BJ (cell line): ENCODE measurements around the gene LDLRAD2. TPM values are rescaled to one million over a fixed set of nuclear protein-coding genes. Genes with fewer than 3 reads are reported as not detected.

Source experiments
- CTCF ChIA-PET: fragments of 350-600 bp; formaldehyde crosslinking; extraction: SDS; loops from one replicate; lab custom pipeline; 2021; ENCODE audit warnings: antibody characterized with exemption, inconsistent platforms; lab: Yijun Ruan, JAX
- POLR2A ChIA-PET: fragments of 300-600 bp; sonication (Branson Sonifier 250); formaldehyde crosslinking; extraction: SDS; loops from one replicate; lab custom pipeline; 2021; ENCODE audit warnings: antibody characterized with exemption; lab: Charles Lee
- DNase-seq: peaks from one replicate; pipeline ENCODE4 v3.0.0-alpha.2; 2011; ENCODE audit warnings: low read depth
- H3K27me3 ChIP-seq: 2 replicates; pipeline ENCODE4 v1.6.0; 2011; ENCODE audit warnings: low read length; ENCODE audit not compliant: control insufficient read depth, insufficient read depth
- H3K36me3 ChIP-seq: 2 replicates; pipeline ENCODE4 v1.5.1; 2011; ENCODE audit warnings: low read length; ENCODE audit not compliant: control insufficient read depth, insufficient read depth
- H3K4me3 ChIP-seq: 2 replicates; pipeline ENCODE4 v1.5.1; 2011; ENCODE audit warnings: low read depth, mild to moderate bottlenecking, control low read depth, low read length
- CTCF ChIP-seq: IDR thresholded peaks from 2 replicates; pipeline ENCODE4 v1.5.1; 2011; ENCODE audit warnings: low read depth, mild to moderate bottlenecking, control low read depth, inconsistent platforms, low read length, moderate library complexity; ENCODE audit not compliant: insufficient read depth
- polyA plus RNA-seq: library from polyadenylated mRNA; depleted of rRNA; stranded (reverse); fragments of >200 nt; gene quantifications from 2 replicates; pipeline ENCODE4 v1.2.3, GENCODE V29; 2011

The LDLRAD2 gene
- polyA plus RNA-seq, 1 experiment = not detected

DNA sequence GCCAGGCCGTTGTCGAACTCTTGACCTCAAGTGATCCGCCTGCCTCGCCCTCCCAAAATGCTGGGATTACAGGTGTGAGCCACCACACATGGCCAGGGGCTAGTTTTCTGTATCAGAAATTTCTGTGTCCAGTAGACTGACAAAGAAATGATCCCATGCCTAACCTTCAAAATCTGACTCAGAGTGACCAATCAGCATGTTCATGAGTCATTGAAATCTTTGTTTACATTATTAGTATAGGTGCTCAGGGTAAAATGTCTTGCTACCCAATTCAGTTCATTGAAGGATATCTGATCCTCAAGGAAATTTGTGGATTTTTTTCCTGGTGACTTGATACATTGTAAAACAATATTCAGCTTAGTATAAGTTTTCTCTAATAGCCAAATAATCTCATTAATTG is 11.0 kb upstream of the LDLRAD2 start:
- DNase-seq = no peak
- Histone ChIP-seq H3K4me3 (no peak overlapping the region), H3K27me3 (no peaks in the 10 kb centered on the region; the same call in 1 of the 2 replicates), H3K36me3 (no peaks in the 10 kb centered on the region)
- TF ChIP-seq CTCF = no peak
- ChIA-PET CTCF (interaction anchor here (0.6 kb wide), 1 partner anchor 21 kb away, joined by 3 read pairs; no protein-coding TSS in a partner anchor), POLR2A (no interaction called here)

DNA sequence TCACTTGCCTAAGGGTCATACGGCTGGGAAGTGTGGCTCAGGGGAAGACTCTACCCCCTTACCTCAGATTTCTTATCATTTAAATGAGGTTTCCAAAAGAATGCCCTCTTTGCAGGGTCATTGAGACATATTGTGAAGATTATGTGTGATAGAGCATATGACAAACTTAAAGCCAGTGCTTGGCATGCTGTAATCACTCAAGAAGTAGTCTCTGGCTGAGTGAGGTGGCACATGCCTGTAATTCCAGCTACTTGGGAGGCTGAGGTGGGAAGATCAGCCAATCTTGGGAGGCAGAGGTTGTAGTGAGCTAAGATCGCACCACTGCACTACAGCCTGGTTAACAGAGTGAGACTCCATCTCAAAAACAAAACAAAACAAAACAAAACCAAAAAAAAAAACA is 7.5 kb upstream of the LDLRAD2 start:
- ChIA-PET CTCF (interaction anchor here (1.0 kb wide), 1 partner anchor 59 kb away, joined by 3 read pairs; no protein-coding TSS in a partner anchor), POLR2A (no interaction called here)
- no peak for DNase-seq
- Histone ChIP-seq H3K36me3 (no peaks in the 10 kb centered on the region), H3K4me3 (no peak overlapping the region), H3K27me3 (no peaks in the 10 kb centered on the region; the same call in 1 of the 2 replicates)
- TF ChIP-seq CTCF = no peak

DNA sequence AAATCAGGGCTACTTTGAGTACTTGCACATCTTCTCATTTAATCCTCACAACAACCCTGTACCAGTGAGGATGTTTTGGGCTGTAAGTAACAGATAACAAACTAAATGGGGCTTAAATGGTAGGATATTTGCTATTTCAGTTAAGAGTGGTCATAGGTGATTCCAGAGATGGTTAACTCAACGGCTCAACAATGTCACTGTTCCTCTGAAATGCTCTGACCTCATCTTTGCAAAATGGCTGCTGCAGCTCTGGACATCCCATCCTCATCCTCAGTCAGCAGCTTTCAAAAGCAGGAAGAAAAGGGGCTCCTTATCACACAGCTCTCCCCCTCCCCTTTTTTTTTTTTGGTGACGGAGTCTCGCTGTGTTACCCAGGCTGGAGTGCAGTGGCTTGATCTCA is 1.5 kb downstream of the LDLRAD2 start:
- Histone ChIP-seq H3K36me3 (no peaks in the 10 kb centered on the region), H3K27me3 (no peaks in the 10 kb centered on the region), H3K4me3 (no peak overlapping the region)
- TF ChIP-seq CTCF = no peak
- CTCF ChIA-PET = interaction anchor here (0.6 kb wide), 1 partner anchor 152 kb away, joined by 3 read pairs; no protein-coding TSS in a partner anchor
- DNase-seq = no peak
- POLR2A ChIA-PET = no interaction called here

GRCh38 chr1:21814241-21814918 is 2.3 kb downstream of the LDLRAD2 start:
- ChIA-PET POLR2A (no interaction called here), CTCF (no interaction called here)
- no peaks in the 10 kb centered on the region for H3K27me3 ChIP-seq
- TF ChIP-seq CTCF = peak; percentile 58
- H3K36me3 ChIP-seq = no peaks in the 10 kb centered on the region
- peak overlapping the region; percentile 40 for H3K4me3 ChIP-seq
- DNase-seq = no peak

DNA sequence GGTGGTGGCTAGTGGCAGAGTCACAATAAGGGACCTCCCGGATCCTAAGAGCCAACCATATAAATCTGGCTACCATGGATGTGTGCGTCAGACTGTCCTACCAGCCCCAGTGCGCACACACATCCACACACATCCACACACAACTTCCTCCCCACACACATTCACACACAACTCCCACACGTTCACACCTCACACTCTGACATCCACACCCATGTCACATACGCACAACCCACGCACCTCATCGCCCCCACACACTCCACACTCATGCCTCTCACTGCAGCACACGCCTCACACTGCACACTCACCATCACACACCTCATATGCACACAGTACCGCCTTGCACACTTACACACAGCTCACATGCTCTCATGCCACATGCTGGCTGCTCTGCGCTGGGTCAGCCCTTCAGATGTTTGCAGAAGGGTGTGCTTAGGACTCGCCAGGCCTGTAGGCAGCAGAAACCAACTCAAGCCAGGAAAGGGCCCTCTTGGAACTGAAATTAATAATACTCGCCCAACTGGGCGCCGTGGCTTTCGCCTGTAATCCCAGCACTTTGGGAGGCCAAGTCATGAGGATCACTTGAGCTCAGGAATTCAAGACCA is 3.0 kb downstream of the LDLRAD2 start:
- ChIA-PET POLR2A (no interaction called here), CTCF (interaction anchor here (0.9 kb wide), 1 partner anchor 9 kb away, joined by 6 read pairs; no protein-coding TSS in a partner anchor)
- no peaks in the 10 kb centered on the region for H3K36me3 ChIP-seq
- no peak overlapping the region for H3K4me3 ChIP-seq
- H3K27me3 ChIP-seq = no peaks in the 10 kb centered on the region
- no peak for DNase-seq
- no peak for TF ChIP-seq CTCF
